Naive thymus-derived CD8-positive, alpha-beta T cell (primary cell): ENCODE data around the gene ACTL7B. TPM values are rescaled to one million over a fixed set of nuclear protein-coding genes. Genes with fewer than 3 reads are reported as not detected.
A peak's percentile ranks its signal among the peaks of the same experiment; 100 is the strongest.
"Not testable (repeated sequence)": the region's sequence is repeated elsewhere in the genome, so short reads cannot be mapped to it uniquely, and the experiment has no call there.

ENCODE experiments used
- ATAC-seq, 2 donors: fragments of 150-1000 bp; cut with Tn5 transposase in 1 of 2; sonication (Bioruptor Pico), chemical (Tn5 transposase) in 1 of 2; 1 replicate in 1 of 2; 2 replicates in 1 of 2; pipeline ENCODE4 v1.10.0; 2021; ENCODE audit warnings: mild to moderate bottlenecking in 2 of 2, moderate library complexity in 2 of 2
- POLR2A ChIA-PET: fragments of 350-600 bp; sonication (Branson Sonifier 250); formaldehyde crosslinking; loops from one replicate; lab custom pipeline; 2021; ENCODE audit warnings: antibody characterized with exemption; lab: Charles Lee
- DNase-seq, 10 donors: peaks; one replicate each; pipeline versions ENCODE4 v3.0.0 to v3.0.0-alpha.2; 2020 to 2022
- H3K27ac Mint-ChIP-seq, 10 donors: one replicate each; pipeline ENCODE4 v1.8.0; 2020 to 2022; ENCODE audit warnings: mild to moderate bottlenecking in 10 of 10, mixed read lengths in 10 of 10, moderate library complexity in 4 of 10, inconsistent platforms in 1 of 10
- H3K27me3 Mint-ChIP-seq, 5 donors: one replicate each; pipeline ENCODE4 v1.8.0; 2021 to 2022; ENCODE audit warnings: mixed read lengths in 5 of 5
- H3K36me3 Mint-ChIP-seq, 3 donors: one replicate each; pipeline ENCODE4 v1.8.0; 2020 to 2022; ENCODE audit warnings: mixed read lengths in 3 of 3, mild to moderate bottlenecking in 2 of 3, inconsistent platforms in 1 of 3
- H3K4me1 Mint-ChIP-seq, 4 donors: one replicate each; pipeline ENCODE4 v1.8.0; 2021 to 2022; ENCODE audit warnings: mixed read lengths in 4 of 4
- H3K4me3 Mint-ChIP-seq, 10 donors: one replicate each; pipeline ENCODE4 v1.8.0; 2020 to 2022; ENCODE audit warnings: mild to moderate bottlenecking in 10 of 10, mixed read lengths in 10 of 10, moderate library complexity in 6 of 10, inconsistent platforms in 1 of 10
- H3K9me3 Mint-ChIP-seq, 9 donors: one replicate each; pipeline ENCODE4 v1.8.0; 2020 to 2022; ENCODE audit warnings: mixed read lengths in 9 of 9, mild to moderate bottlenecking in 3 of 9, inconsistent platforms in 1 of 9, moderate library complexity in 1 of 9
- polyA plus RNA-seq, 3 donors: library from polyadenylated mRNA; unstranded; fragments of 300-500 nt; fragmentation: Illumina TruSeq; gene quantifications; one replicate each; pipeline ENCODE4 v1.2.3, GENCODE V29; 2021
- total RNA-seq, 8 experiments: library from RNA in 2 of 8; stranded (reverse) in 2 of 8; gene quantifications; one replicate each; pipeline ENCODE4 v1.2.3 and lab custom pipeline; 2021 to 2026

The ACTL7B gene, protein sequence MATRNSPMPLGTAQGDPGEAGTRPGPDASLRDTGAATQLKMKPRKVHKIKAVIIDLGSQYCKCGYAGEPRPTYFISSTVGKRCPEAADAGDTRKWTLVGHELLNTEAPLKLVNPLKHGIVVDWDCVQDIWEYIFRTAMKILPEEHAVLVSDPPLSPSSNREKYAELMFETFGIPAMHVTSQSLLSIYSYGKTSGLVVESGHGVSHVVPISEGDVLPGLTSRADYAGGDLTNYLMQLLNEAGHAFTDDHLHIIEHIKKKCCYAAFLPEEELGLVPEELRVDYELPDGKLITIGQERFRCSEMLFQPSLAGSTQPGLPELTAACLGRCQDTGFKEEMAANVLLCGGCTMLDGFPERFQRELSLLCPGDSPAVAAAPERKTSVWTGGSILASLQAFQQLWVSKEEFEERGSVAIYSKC
- under 1 TPM in 1 of 2 experiments, not detected in 1; 0.21 TPM for total RNA-seq
- not detected for polyA plus RNA-seq
- 0 to 0.52 (median 0) reads per million in 6 experiments for total RNA-seq (lab: John Stamatoyannopoulos, UW)

DNA sequence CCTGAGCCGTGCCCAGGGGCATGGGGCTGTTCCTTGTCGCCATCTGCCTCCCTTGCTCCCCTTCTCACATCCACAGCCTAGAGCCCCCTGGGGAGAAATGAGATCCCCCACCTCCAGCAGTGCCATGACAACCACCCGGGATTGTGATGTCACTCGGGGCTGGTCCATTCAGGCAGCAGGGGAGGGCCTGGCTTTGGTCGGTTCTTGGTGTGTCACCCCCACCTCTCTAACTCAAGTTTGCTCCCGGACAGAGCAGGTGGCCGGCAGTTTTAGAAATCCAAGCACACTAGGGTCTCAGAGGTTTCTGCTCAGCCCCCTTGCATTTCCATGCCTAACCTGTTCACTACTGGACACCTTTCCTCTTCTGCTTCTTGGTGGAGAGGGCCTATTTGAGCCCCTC lies at the start of gene ACTL7B:
Gene ACTL7B, minus strand, starts transcription at position 99 of the 400 bp plus-strand sequence. Its CDS starts 56 bp downstream, at position 43.
- H3K27ac Mint-ChIP-seq, result peak within 1 kb of the TSS in 2 of 10 donors; percentile 19 to 40
- peaks cover 0 to 2% (median 0%) of the 10 kb centered on the region in 3 donors for H3K36me3 Mint-ChIP-seq
- H3K4me1 Mint-ChIP-seq, result peaks cover 0 to 2% (median 0%) of the 10 kb centered on the region in 4 donors
- peaks cover 0 to 3% (median 0%) of the 10 kb centered on the region in 9 donors for H3K9me3 Mint-ChIP-seq
- ATAC-seq, result no peak
- DNase-seq, result no peak
- H3K27me3 Mint-ChIP-seq, result peaks cover 0 to 12% (median 2%) of the 10 kb centered on the region in 5 donors
- POLR2A ChIA-PET, result no interaction called here
- H3K4me3 Mint-ChIP-seq, result no peak within 1 kb of the TSS

DNA sequence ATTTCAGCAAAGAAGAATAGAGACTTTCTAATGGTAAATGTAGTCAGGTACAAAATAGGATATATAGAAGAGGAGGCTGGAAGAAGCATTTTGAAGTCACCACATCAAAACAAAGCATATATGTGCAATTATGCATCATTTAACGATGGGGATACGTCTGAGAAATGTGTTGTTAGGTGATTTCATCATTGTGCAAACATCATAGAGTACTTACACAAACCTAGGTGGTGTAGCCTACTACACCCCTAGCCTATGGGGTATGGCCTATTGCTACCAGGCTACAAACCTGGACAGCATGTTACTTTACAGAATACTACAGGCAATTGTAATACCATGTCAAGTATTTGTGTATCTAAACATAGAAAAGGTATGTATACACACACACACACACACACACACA lies 49.7 kb upstream of the ACTL7B start:
- peaks cover 24 to 97% (median 44%) of the 10 kb centered on the region in 3 donors for H3K36me3 Mint-ChIP-seq
- H3K9me3 Mint-ChIP-seq, result no peaks in the 10 kb centered on the region
- H3K27me3 Mint-ChIP-seq, result no peaks in the 10 kb centered on the region
- peak overlapping the region in 2 of 10 donors; percentile 19 to 20 for H3K27ac Mint-ChIP-seq
- peaks cover 1 to 5% (median 2%) of the 10 kb centered on the region in 4 donors for H3K4me1 Mint-ChIP-seq
- no peak for ATAC-seq
- no peak overlapping the region for H3K4me3 Mint-ChIP-seq
- POLR2A ChIA-PET, result no interaction called here
- no peak for DNase-seq

GRCh38 chr9:108904161-108904560 lies 48.4 kb upstream of the ACTL7B start:
- Mint-ChIP-seq H3K4me1 (peaks cover 0 to 5% (median under 1%) of the 10 kb centered on the region in 4 donors), H3K9me3 (no peaks in the 10 kb centered on the region), H3K36me3 (peaks cover 21 to 98% (median 36%) of the 10 kb centered on the region in 3 donors), H3K27me3 (no peaks in the 10 kb centered on the region), H3K27ac (no peak overlapping the region), H3K4me3 (no peak overlapping the region)
- DNase-seq (no peak), ATAC-seq (no peak)
- POLR2A ChIA-PET, result no interaction called here

DNA sequence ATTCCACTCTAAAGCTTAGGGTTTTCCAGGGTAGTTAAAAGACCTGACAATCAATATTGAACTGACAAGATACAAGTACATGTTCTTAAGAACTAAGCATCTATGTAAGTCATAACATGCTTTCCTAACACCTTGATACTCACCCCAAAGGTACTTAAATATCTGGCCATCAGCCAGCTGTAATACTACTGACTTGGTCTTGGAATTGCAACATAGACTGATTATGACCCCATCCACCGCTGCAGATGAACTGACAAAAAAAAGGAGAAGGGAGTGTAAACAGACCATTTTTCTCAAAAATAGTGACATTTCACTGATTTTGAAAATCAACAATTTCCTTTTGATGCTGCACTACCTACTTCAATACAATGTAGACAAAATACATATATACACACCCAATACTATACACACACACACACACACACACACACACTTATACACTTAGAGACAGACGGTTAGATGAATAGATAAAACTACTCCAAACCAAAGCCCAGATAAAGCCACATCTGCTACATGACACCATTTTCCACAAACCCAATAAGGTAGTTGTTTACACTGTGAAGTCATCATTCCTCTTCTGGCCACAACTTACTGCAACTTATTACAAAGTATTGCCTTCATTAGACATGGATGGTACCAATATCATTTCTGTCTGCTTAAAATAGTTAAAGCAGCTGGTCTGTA lies 47.8 kb upstream of the ACTL7B start:
- DNase-seq (no peak), ATAC-seq (no peak)
- H3K27me3 Mint-ChIP-seq, result no peaks in the 10 kb centered on the region
- POLR2A ChIA-PET, result no interaction called here
- peaks cover 0 to 4% (median under 1%) of the 10 kb centered on the region in 4 donors for H3K4me1 Mint-ChIP-seq
- peak overlapping the region in 1 of 10 donors; percentile 41 for H3K27ac Mint-ChIP-seq
- H3K9me3 Mint-ChIP-seq, result no peaks in the 10 kb centered on the region
- H3K36me3 Mint-ChIP-seq, result peaks cover 21 to 98% (median 33%) of the 10 kb centered on the region in 3 donors
- no peak overlapping the region for H3K4me3 Mint-ChIP-seq

- H3K9me3 Mint-ChIP-seq, result no peaks in the 10 kb centered on the region
- no peak overlapping the region for H3K4me3 Mint-ChIP-seq
- H3K27ac Mint-ChIP-seq, result peak overlapping the region in 3 of 10 donors; percentile 5 to 48 (median 44)
- H3K4me1 Mint-ChIP-seq, result peaks cover 0 to 2% (median 0%) of the 10 kb centered on the region in 4 donors
- ATAC-seq (no peak), DNase-seq (no peak)
- peaks cover 17 to 99% (median 45%) of the 10 kb centered on the region in 3 donors for H3K36me3 Mint-ChIP-seq
- H3K27me3 Mint-ChIP-seq, result no peaks in the 10 kb centered on the region
- POLR2A ChIA-PET, result no interaction called here
These were observed 44.4 kb upstream of the ACTL7B start for GRCh38 chr9:108900176-108900575.

- POLR2A ChIA-PET, DNase-seq, ATAC-seq, H3K27ac Mint-ChIP-seq, H3K27me3 Mint-ChIP-seq, H3K4me3 Mint-ChIP-seq, H3K9me3 Mint-ChIP-seq, H3K4me1 Mint-ChIP-seq: not testable (repeated sequence)
- peaks cover 18 to 100% (median 51%) of the 10 kb centered on the region in 3 donors for H3K36me3 Mint-ChIP-seq
These were observed 43.4 kb upstream of the ACTL7B start for GRCh38 chr9:108899023-108899695.

GRCh38 chr9:108897324-108898096 lies 41.7 kb upstream of the ACTL7B start:
- Mint-ChIP-seq H3K36me3 (peaks cover 12 to 98% (median 48%) of the 10 kb centered on the region in 3 donors), H3K4me3 (no peak overlapping the region), H3K9me3 (no peaks in the 10 kb centered on the region), H3K4me1 (peaks cover 0 to 2% (median 0%) of the 10 kb centered on the region in 4 donors), H3K27me3 (no peaks in the 10 kb centered on the region), H3K27ac (no peak overlapping the region)
- DNase-seq (no peak), ATAC-seq (no peak)
- POLR2A ChIA-PET, result no interaction called here

GRCh38 chr9:108894225-108894997 lies 38.6 kb upstream of the ACTL7B start:
- POLR2A ChIA-PET, result no interaction called here
- H3K9me3 Mint-ChIP-seq, result no peaks in the 10 kb centered on the region
- no peaks in the 10 kb centered on the region for H3K27me3 Mint-ChIP-seq
- H3K4me3 Mint-ChIP-seq, result no peak overlapping the region
- ATAC-seq (no peak), DNase-seq (no peak)
- H3K4me1 Mint-ChIP-seq, result peaks cover 0 to 2% (median 0%) of the 10 kb centered on the region in 4 donors
- peaks cover 28 to 98% (median 62%) of the 10 kb centered on the region in 3 donors for H3K36me3 Mint-ChIP-seq
- no peak overlapping the region for H3K27ac Mint-ChIP-seq

DNA sequence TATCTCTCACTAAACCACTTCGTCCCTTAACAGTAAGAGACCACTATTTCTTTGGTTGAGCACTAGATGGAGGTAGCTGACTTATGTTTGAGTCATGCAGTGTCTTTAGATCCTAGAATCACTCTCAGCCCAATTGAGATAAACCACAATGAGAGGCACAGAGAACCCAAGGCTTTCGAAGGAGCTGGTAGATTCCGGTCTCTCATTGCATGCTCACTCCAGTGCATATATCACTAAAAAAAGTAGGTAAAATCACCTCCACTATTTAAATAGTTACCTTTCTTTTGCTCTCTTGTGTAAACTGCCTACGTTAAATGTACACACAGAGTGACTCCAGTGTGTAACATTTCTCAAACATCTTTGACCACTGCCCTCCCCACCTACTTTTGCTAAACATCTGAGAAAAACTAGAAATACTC lies 33.9 kb upstream of the ACTL7B start:
- H3K4me3 Mint-ChIP-seq, result no peak overlapping the region
- no peaks in the 10 kb centered on the region for H3K9me3 Mint-ChIP-seq
- ATAC-seq, result no peak
- peaks cover 5 to 10% (median 6%) of the 10 kb centered on the region in 4 donors for H3K4me1 Mint-ChIP-seq
- DNase-seq, result no peak
- POLR2A ChIA-PET, result no interaction called here
- no peaks in the 10 kb centered on the region for H3K27me3 Mint-ChIP-seq
- H3K36me3 Mint-ChIP-seq, result peaks cover 20 to 89% (median 49%) of the 10 kb centered on the region in 3 donors
- peak overlapping the region in 1 of 10 donors; percentile 26 for H3K27ac Mint-ChIP-seq

- POLR2A ChIA-PET, ATAC-seq, H3K27ac Mint-ChIP-seq, H3K27me3 Mint-ChIP-seq, DNase-seq, H3K4me3 Mint-ChIP-seq, H3K9me3 Mint-ChIP-seq, H3K4me1 Mint-ChIP-seq: not testable (repeated sequence)
- H3K36me3 Mint-ChIP-seq, result peaks cover 12 to 88% (median 33%) of the 10 kb centered on the region in 3 donors
These were observed 30.9 kb upstream of the ACTL7B start for GRCh38 chr9:108886594-108887271.
